Fibroblast of skin of right quadriceps (primary cell): ENCODE data around the gene TBC1D30.

Source experiments
- DNase-seq: peaks from one replicate; pipeline ENCODE4 v3.0.0-alpha.2; 2013

TBC1D30 gene

DNA sequence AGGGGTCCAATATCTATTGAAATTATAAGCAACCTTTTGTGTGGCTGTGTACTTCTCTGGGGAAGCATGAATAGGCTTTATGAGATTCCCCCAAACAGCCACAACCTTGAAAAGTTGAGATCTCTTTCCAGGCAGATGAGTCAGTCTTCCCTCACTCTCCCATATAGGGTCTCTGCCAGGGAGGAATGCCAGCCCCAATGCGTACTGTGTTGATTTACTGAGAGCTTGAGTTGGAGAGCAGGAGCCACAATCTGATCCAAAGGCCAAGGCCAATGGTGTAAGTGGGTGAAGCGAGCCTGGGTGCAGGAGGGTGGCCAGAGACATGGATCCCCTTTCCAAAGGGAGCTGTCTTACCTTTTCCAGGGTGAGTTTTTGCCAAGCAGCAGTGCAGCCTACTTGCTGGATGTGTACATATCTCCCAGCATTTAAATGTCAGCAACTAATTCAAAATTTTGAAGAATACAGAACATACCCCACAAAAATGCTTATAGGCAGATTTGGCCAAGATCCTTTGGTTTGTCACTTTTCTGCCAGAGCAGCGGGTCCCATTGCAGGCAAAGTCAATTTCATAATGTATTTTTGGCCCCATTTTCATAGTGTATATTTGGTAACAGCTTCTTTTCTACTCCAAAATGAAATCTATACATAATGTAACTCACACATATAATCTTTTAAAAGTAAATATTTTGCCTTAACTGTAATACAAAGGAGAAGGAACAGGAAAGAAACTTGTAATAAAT is 88.2 kb downstream of the TBC1D30 start:
- DNase-seq: peak; percentile 67

DNA sequence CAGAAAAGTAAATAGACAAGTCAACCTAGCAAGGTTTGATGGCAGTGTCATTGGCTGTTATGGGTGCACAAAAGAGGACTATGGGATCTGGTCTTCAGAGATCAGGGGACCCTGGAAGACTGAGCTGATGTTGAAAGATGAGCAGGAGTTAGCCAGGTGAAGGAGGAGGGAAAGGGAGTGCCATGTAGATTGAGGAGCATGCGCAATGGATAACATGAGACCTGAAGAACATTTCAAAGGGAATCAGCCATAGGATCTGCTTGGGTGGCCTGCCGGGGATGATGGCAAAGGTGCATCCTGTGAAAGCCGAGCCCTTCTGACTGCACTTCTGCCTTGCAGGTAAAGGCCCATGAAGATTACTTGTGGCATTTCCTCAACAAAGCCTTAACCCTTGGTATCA is 90.8 kb downstream of the TBC1D30 start:
- DNase-seq: no peak

DNA sequence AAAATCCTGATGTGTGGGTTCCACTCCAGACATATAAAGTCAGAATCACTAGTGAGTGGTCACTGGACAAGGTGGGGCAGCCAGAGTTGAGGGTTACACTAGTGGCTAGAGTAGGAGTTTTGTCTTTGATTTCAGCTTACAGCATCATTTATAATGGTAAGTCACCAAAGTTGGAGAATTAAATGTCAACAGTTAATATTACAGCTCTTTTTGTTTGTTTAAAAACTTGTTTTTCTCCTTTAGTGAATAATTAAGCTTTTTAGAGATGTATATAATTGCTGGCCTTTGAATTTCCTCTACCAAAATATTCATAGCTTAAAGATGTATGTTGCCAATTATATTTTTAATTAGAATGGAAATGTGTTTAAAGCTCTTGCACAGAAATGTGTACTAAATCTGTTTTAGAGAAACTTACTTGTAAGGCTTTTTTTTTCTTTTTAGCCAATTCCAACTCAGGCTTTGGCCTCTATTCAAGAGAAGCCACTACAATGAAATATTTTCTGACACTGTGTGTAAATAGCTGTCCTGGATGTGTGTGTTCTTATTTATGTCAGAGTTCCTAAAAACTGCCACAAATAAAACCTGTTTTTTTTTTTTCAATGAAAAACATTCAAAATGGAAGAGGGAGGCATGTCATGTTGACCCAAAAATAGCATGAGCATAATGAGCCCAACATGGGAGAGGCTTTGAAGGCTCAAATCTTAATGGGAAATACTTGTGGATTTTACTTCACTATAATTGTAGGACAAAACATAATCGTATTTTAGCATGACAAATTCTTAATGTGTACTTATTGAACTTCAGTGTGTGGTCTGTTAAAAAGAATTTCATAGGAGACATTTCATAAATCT is 92.2 kb downstream of the TBC1D30 start:
- no peak for DNase-seq

DNA sequence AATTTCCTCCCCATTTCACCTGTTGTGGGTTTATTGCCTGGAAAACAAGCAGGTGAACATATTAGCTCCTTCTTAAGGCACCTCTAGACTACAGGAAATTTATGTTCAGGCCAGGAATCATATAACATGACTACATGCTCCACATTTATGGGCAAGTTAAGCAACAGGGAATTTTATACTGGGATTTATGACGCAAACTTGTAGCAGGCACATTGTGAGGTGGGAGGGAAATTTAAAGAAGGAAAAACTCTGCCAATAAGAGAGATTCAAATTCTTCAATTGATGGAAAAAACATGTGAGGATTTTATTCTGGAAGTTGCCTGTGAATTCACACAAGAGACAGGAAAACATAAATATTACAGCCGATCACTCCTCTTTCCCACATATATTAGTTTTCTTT is 93.9 kb downstream of the TBC1D30 start:
- DNase-seq: no peak

DNA sequence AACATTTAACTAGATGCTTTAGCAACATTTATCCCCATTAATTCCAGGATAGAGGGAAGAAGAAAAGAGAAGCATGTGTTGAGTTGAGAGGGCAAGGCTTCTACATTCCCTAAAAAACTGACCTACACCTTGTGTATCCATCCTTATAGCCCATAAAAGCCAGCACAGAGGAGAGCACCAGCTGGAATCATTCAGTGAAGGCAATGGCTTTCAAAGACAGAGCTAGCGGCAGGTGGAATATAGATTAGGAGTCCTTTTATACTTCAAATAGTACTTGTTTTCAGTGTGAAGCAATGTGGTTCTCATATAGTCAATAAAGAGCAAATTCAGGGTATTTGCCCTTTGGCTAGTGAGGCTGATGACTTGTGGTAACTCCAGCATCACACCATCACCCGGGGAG is 94.4 kb downstream of the TBC1D30 start:
- DNase-seq: no peak

DNA sequence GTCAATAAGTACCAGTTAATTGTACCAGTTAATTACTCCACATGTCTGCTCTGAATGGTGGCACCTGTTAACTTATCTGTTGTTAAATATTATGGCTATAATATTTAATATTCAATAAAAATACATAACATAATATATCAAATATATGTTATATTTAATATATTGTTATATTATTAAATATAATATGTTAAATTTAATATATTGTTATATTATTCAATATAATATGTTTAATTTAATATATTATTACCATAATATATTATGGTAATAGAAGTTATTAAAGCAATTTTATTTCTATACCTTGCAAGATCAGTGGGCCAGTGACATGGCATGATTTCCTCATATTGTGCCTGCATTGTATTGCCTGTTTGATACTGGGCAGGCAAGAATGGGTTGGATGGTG is 98.4 kb downstream of the TBC1D30 start:
- DNase-seq: no peak

DNA sequence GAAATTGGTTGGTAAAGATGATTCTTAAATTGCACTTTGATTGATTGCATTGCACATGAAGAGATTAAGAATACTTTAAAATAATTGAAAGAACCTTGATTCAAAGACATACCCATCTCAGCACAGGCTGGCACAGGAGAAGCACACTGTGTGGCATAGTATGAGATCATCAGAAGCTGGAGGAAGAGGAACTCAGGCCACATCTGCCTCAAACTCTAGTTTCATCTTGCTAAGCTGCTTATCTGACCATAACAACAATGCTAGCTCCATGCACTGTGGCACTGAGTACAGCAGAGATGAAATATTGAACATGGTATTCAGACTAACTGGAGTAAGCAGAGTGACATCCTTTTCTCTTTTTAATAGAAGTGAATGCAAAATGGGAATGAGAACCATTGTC is 99.1 kb downstream of the TBC1D30 start:
- DNase-seq: no peak
